GM12874 (cell line): Measurements from ENCODE around the gene ERICH6.

Experiments
- CTCF ChIP-seq: IDR thresholded peaks from 2 replicates; pipeline ENCODE4 v1.5.1; 2011; ENCODE audit warnings: low read depth, mild to moderate bottlenecking, control low read depth, low read length, moderate library complexity; ENCODE audit not compliant: insufficient read depth

The ERICH6 gene

GRCh38 chr3:150734795-150735119 lies 31.0 kb upstream of the ERICH6 start:
- no peak for TF ChIP-seq CTCF

- TF ChIP-seq CTCF, result no peak
Observed at GRCh38 chr3:150733936-150734794, 30.4 kb upstream of the ERICH6 start.

GRCh38 chr3:150733373-150733935 lies 29.7 kb upstream of the ERICH6 start:
- TF ChIP-seq CTCF, result no peak

GRCh38 chr3:150729682-150730360 lies 26.1 kb upstream of the ERICH6 start:
- no peak for TF ChIP-seq CTCF

GRCh38 chr3:150727653-150728502 lies 24.2 kb upstream of the ERICH6 start:
- TF ChIP-seq CTCF, result no peak

GRCh38 chr3:150725548-150725947 lies 21.8 kb upstream of the ERICH6 start:
- TF ChIP-seq CTCF, result no peak

- no peak for TF ChIP-seq CTCF
Observed at GRCh38 chr3:150723946-150724345, 20.2 kb upstream of the ERICH6 start.
